GM13976 (cell line): ENCODE measurements around the gene MCM5.

Source experiments
- DNase-seq: peaks from one replicate; pipeline ENCODE4 v3.0.0; 2012; ENCODE audit warnings: low spot score
- in situ Hi-C: fragments of 300-500 bp; cut with MboI; formaldehyde crosslinking; loops from one replicate; pipeline ENCODE4 v1.12.0; 2022; ENCODE audit warnings: low sequenced_read_pairs, mixed read lengths, inconsistent platforms; ENCODE audit not compliant: unreplicated experiment
- TF ChIP-seq, protein P1 (sequence below): IDR thresholded peaks from 2 replicates; pipeline ENCODE4 v1.5.1; 2012; ENCODE audit warnings: borderline replicate concordance, mild to moderate bottlenecking; ENCODE audit not compliant: insufficient read depth; ENCODE audit errors: extremely low read depth, missing control alignments, control extremely low read depth

MCM5 gene

DNA sequence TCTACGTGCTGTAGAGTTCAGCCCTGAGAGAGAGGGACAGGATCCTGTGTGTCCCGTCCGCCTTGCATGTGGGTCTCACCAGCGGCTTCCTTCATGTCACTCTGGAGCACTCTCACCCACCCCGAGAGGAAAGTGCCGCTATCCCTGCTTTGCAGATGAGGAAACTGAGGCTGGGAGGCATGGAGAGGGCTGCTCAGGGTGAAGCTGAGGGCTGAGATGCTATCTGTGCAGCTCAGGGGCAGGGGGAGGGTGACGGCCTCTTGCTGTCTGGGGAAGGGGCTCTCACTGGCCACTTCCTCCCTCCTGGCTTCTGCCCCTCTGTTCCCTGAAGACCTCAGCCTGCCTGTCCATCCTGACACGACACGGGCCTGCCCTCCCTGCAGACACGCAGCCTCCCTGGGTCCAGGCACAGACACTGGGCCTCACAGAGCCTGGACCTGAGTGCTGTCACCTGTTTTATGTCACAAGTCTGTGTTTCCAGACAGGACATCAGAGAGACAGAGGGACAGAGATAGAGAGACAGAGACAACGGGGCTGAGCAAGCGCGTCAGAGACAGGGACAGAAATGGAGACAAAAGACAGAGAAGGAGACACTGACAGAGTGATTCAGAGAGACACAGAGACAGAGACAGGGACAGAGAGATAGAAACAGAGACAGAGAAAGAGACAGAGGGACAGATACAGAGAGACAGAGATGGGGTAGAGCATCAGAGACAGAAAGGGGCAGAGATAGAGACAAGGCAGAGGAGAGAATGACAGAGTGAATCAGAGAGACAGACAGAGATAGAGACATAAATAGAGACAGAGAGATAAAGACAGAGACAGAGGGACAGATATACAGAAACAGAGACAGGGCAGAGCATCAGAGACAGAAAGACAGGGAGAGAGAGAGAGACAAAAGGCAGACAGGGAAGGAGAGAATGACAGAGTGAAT lies 53.1 kb downstream of the MCM5 start:
- TF ChIP-seq, protein P1, sequence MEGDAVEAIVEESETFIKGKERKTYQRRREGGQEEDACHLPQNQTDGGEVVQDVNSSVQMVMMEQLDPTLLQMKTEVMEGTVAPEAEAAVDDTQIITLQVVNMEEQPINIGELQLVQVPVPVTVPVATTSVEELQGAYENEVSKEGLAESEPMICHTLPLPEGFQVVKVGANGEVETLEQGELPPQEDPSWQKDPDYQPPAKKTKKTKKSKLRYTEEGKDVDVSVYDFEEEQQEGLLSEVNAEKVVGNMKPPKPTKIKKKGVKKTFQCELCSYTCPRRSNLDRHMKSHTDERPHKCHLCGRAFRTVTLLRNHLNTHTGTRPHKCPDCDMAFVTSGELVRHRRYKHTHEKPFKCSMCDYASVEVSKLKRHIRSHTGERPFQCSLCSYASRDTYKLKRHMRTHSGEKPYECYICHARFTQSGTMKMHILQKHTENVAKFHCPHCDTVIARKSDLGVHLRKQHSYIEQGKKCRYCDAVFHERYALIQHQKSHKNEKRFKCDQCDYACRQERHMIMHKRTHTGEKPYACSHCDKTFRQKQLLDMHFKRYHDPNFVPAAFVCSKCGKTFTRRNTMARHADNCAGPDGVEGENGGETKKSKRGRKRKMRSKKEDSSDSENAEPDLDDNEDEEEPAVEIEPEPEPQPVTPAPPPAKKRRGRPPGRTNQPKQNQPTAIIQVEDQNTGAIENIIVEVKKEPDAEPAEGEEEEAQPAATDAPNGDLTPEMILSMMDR = no peak
- no peak for DNase-seq
- in situ Hi-C loops = no loop called here

DNA sequence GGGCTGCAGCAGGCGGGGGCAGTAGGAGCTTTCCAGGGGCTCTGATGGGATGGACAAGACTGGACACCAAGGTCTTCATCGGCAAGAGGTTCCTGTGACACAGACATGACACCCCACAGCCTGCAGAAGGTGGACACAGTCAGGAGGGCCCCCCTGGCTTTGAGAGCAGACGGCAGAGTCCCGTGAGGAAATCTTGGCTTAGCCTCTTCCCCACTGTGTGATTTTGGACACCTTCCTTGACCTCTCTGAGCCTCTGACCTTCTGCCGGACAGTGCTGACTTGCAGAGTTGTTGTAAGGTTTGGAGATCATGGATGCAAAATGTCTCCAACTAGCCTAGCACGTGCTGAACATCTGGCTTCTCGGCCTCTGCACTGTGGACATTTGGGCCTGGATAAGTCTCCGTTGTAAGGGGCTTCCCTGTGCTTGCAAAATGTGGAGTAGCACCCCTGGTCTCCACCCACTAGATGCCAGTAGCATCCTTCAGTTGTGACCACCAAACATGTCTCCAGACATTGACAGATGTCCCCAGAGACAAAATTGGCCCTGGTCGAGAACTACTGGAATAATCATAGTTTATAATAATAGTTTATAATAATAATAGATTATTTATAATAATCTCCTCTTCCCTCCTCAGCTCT lies 54.6 kb downstream of the MCM5 start:
- TF ChIP-seq, protein P1 = no peak
- in situ Hi-C loops = no loop called here
- DNase-seq = no peak

DNA sequence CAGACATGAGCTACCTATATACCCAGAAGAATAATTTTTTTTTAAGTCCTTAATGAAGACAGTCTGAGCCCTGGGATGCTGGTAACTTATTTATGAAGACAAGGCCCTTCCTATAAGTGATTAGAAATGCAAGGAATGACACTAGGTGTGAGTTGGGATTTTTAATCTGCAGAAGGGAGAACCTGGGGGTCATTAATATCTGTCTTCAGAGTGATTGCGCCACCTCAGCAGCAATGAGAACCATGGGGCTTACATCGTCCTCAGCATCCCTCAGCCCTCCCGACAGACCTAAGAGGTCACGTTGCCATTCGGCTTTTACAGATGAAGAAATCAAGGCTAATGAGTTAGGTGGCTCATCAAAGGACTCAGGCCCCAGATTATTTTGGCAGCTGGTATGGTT lies 55.6 kb downstream of the MCM5 start:
- no peak for DNase-seq
- in situ Hi-C loops = no loop called here
- TF ChIP-seq, protein P1 = no peak

DNA sequence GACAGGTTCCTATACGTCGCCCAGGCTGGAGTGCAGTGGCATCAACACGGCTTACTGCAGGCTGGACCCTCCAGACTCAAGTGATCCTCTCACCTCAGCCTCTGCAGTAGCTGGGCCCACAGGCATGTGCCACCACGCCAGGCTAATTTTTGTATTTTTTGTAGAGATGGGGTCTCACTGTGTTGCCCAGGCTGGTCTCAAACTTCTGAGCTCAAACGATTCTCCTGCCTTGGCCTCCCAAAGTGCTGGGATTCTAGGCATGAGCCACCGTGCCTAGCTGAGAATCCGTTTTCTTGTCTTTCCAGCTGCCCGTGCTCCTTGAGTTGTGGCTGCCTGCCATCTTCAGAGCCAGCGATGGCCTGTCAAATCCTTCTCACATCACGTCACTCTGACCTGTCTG lies 56.8 kb downstream of the MCM5 start:
- in situ Hi-C loops = no loop called here
- DNase-seq = no peak
- TF ChIP-seq, protein P1 = no peak

DNA sequence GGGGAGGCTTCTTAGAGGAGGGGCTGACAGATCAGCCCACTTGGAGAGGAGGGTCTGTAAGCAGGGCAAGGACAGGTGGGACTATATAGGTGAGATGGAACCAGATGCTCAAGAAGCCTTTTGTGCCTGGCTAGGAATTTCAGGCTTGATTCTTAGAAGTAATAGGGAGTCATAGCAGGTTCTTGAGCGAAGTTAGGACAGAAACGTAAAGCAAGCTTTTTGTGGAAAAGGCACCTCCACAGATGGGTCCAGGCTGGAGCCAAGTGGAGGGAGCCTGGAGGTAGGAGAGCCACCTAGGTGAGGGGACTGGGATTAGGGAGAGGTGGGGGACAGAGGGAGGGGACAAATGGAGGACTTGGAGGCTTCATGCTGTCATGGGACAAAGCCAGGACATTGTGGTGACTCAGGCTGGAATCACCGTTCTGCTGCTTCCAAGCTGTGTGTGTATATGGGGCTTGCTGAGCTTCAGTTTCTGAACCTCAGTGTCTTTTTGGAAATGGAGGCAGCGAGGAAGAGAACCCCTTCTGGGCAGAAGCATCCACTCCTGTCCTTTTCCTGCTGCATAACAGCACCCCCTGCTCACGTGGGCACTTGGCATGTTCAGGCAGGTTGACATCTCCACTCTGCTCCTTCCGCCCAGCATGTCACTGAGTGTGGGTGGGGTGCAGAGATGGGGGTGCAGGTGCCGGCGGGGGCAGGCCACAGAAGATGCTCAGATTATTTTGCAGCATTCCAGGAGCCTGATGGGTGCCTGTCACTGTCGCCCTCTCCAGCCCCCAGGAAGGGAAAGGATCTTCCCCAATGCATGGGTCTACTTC lies 58.0 kb downstream of the MCM5 start:
- DNase-seq = no peak
- in situ Hi-C loops = no loop called here

More for the DNA sequence above, 58.0 kb downstream of the MCM5 start:
- TF ChIP-seq, protein P1 = no peak
